Loucy (cell line): ENCODE results near the gene N4BP2L2.

Experiments used
- H2AFZ ChIP-seq: fragments of 200-600 bp; sonication (generic); 2 replicates; pipeline ENCODE4 v1.6.0; 2016; ENCODE audit warnings: antibody characterized with exemption, mild to moderate bottlenecking, low read length, moderate library complexity
- H3F3A ChIP-seq: fragments of 200-600 bp; 2 replicates; pipeline ENCODE4 v1.6.0; 2016; ENCODE audit warnings: antibody characterized with exemption, low read depth, mild to moderate bottlenecking
- H3K27me3 ChIP-seq: fragments of 200-600 bp; sonication (generic); 2 replicates; pipeline ENCODE4 v1.6.1; 2014; ENCODE audit warnings: low read length, mild to moderate bottlenecking; ENCODE audit not compliant: insufficient read depth, poor library complexity, severe bottlenecking
- H3K36me3 ChIP-seq: fragments of 200-600 bp; sonication (generic); 2 replicates; pipeline ENCODE4 v1.6.1; 2016; ENCODE audit warnings: low read length; ENCODE audit not compliant: insufficient read depth
- H3K4me1 ChIP-seq: fragments of 200-600 bp; sonication (generic); 2 replicates; pipeline ENCODE4 v1.5.1; 2014; ENCODE audit warnings: low read length, mild to moderate bottlenecking; ENCODE audit not compliant: insufficient read depth, poor library complexity, severe bottlenecking
- H3K4me2 ChIP-seq: fragments of 200-600 bp; sonication (generic); 2 replicates; pipeline ENCODE4 v1.6.0; 2014; ENCODE audit warnings: antibody characterized with exemption, low read length, low read depth, mild to moderate bottlenecking; ENCODE audit not compliant: poor library complexity, severe bottlenecking
- H3K4me3 ChIP-seq: fragments of 200-600 bp; sonication (generic); 2 replicates; pipeline ENCODE4 v1.5.1; 2014; ENCODE audit warnings: low read length, mild to moderate bottlenecking, mixed read lengths; ENCODE audit not compliant: poor library complexity, severe bottlenecking
- H3K79me2 ChIP-seq: fragments of 200-600 bp; sonication (generic); 2 replicates; pipeline ENCODE4 v1.6.1; 2014; ENCODE audit warnings: low read length; ENCODE audit not compliant: insufficient read depth
- H3K9ac ChIP-seq: fragments of 200-600 bp; sonication (generic); 2 replicates; pipeline ENCODE4 v1.6.0; 2014; ENCODE audit warnings: mild to moderate bottlenecking, low read depth, low read length, moderate library complexity; ENCODE audit not compliant: poor library complexity, severe bottlenecking
- H3K9me2 ChIP-seq: fragments of 200-600 bp; sonication (generic); replicated peaks from 2 replicates; pipeline ENCODE4 v1.6.1; 2016; ENCODE audit warnings: low read depth, low read length, mixed read lengths
- H3K9me3 ChIP-seq: fragments of 200-600 bp; sonication (generic); 2 replicates; pipeline ENCODE4 v1.6.1; 2014; ENCODE audit warnings: mild to moderate bottlenecking, antibody characterized with exemption, low read length, low read depth; ENCODE audit not compliant: insufficient read depth
- H4K20me1 ChIP-seq: fragments of 200-600 bp; sonication (generic); 2 replicates; pipeline ENCODE4 v1.6.0; 2014; ENCODE audit warnings: antibody characterized with exemption, low read length, mild to moderate bottlenecking; ENCODE audit not compliant: insufficient read depth, poor library complexity, severe bottlenecking
- CTCF ChIP-seq: fragments of 200-600 bp; sonication (generic); conservative IDR thresholded peaks from 2 replicates; pipeline ENCODE4 v1.5.1; 2014; ENCODE audit warnings: mild to moderate bottlenecking, antibody characterized with exemption, low read length
- EZH2phosphoT487 ChIP-seq: fragments of 200-600 bp; IDR thresholded peaks from 2 replicates; pipeline ENCODE4 v1.6.1; 2018; ENCODE audit warnings: antibody characterized with exemption, mild to moderate bottlenecking, moderate library complexity, borderline replicate concordance

N4BP2L2 gene

GRCh38 chr13:32446773-32447465 is 91.7 kb downstream of the N4BP2L2 start:
- peaks cover 3% of the 10 kb centered on the region; the same call in 1 of the 2 replicates for H3K9me3 ChIP-seq

GRCh38 chr13:32446220-32446619 is 92.4 kb downstream of the N4BP2L2 start:
- Histone ChIP-seq H3K27me3 (no peaks in the 10 kb centered on the region), H3F3A (no peaks in the 10 kb centered on the region), H3K4me3 (no peak overlapping the region), H2AFZ (no peak overlapping the region), H3K9me3 (no peaks in the 10 kb centered on the region), H3K9me2 (no peaks in the 10 kb centered on the region), H4K20me1 (no peaks in the 10 kb centered on the region), H3K9ac (no peak overlapping the region), H3K79me2 (no peaks in the 10 kb centered on the region), H3K36me3 (no peaks in the 10 kb centered on the region), H3K4me1 (no peaks in the 10 kb centered on the region), H3K4me2 (no peak overlapping the region)
- TF ChIP-seq CTCF, result no peak

More at GRCh38 chr13:32446773-32447465, 91.7 kb downstream of the N4BP2L2 start:
- Histone ChIP-seq H3K4me2 (no peak overlapping the region), H3K27me3 (no peaks in the 10 kb centered on the region), H3F3A (no peaks in the 10 kb centered on the region), H4K20me1 (no peaks in the 10 kb centered on the region), H3K9me2 (no peaks in the 10 kb centered on the region), H3K9ac (no peak overlapping the region), H2AFZ (no peak overlapping the region), H3K36me3 (no peaks in the 10 kb centered on the region), H3K79me2 (no peaks in the 10 kb centered on the region), H3K4me3 (no peak overlapping the region), H3K4me1 (no peaks in the 10 kb centered on the region)
- TF ChIP-seq CTCF, result no peak

- H3K4me1 ChIP-seq, result no peaks in the 10 kb centered on the region
- no peaks in the 10 kb centered on the region for H4K20me1 ChIP-seq
- no peaks in the 10 kb centered on the region for H3K27me3 ChIP-seq
- no peak overlapping the region for H3K4me2 ChIP-seq
- no peaks in the 10 kb centered on the region for H3K79me2 ChIP-seq
- TF ChIP-seq CTCF (no peak), EZH2phosphoT487 (no peak)
- no peaks in the 10 kb centered on the region for H3K9me2 ChIP-seq
- no peaks in the 10 kb centered on the region for H3F3A ChIP-seq
- H3K9me3 ChIP-seq, result no peaks in the 10 kb centered on the region
- no peak overlapping the region for H2AFZ ChIP-seq
- no peak overlapping the region for H3K9ac ChIP-seq
- no peak overlapping the region for H3K4me3 ChIP-seq
- no peaks in the 10 kb centered on the region for H3K36me3 ChIP-seq
These were observed 93.1 kb downstream of the N4BP2L2 start for GRCh38 chr13:32445461-32445860.
